Effector memory CD8-positive, alpha-beta T cell (primary cell): ENCODE results near the gene MYOZ2.

Experiments used
- ATAC-seq: fragments of 150-1000 bp; cut with Tn5 transposase; replicated peaks from 2 replicates; pipeline ENCODE4 v1.10.0; 2021; ENCODE audit warnings: mild to moderate bottlenecking, moderate library complexity
- DNase-seq, 3 experiments: peaks; one replicate each; pipeline ENCODE4 v3.0.0; 2021
- H3K27ac Mint-ChIP-seq, 2 donors: one replicate each; pipeline ENCODE4 v1.8.0; 2022; ENCODE audit warnings: mild to moderate bottlenecking in 2 of 2, mixed read lengths in 2 of 2, moderate library complexity in 2 of 2
- H3K27me3 Mint-ChIP-seq, 2 donors: one replicate each; pipeline ENCODE4 v1.8.0; 2022; ENCODE audit warnings: mixed read lengths in 2 of 2
- H3K36me3 Mint-ChIP-seq: one replicate; pipeline ENCODE4 v1.8.0; 2022; ENCODE audit warnings: mild to moderate bottlenecking, moderate library complexity, mixed read lengths; ENCODE audit not compliant: insufficient read depth
- H3K4me1 Mint-ChIP-seq, 2 donors: one replicate each; pipeline ENCODE4 v1.8.0; 2022; ENCODE audit warnings: low read depth in 2 of 2, mixed read lengths in 2 of 2
- H3K4me3 Mint-ChIP-seq, 2 donors: one replicate each; pipeline ENCODE4 v1.8.0; 2022; ENCODE audit warnings: mild to moderate bottlenecking in 2 of 2, mixed read lengths in 2 of 2, moderate library complexity in 2 of 2
- H3K9me3 Mint-ChIP-seq, 2 donors: one replicate each; pipeline ENCODE4 v1.8.0; 2022; ENCODE audit warnings: mixed read lengths in 2 of 2

The MYOZ2 gene

DNA sequence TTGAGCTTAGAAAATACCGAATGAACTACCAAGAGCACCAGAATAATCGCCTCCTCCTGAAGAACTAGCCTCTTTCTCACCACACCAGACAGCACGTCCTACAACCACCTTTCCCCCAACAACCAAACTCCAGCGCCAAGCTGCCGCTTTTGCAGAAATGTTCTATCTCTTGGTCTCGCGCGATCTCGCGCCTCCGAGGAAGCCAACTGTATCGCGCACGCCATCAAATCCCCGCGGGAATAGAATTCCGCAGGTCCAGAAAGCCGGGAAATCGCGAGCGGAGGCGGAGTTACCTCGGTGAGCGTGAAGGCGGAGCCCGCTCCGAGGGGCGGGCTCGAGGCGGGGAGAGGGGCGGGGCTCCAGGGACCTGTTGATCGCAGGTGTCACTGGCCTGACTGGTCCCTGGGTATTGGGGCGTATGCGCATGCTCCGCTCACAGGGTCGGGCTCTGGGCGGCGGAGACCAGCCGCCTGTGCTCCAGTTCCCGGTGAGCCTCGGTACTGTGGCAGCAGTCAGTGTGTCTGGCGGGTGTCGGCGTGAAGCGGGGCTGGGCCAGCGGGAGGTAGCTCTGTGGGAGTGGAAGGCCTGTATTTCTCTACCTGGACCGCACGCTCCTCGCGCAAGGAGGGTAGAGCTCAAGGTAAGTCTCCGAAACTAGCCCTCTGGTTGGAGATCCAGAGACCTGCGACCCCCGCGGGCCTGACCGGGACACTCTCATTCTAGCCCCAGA is 76.8 kb downstream of the MYOZ2 start, which contains the start of gene USP53:
USP53 (plus strand) TSS at position 480 of the 730 bp plus-strand sequence. CDS start 27,047 bp downstream, outside the sequence.
- H3K27me3 Mint-ChIP-seq = no peaks in the 10 kb centered on the region
- H3K4me1 Mint-ChIP-seq = peaks cover 22 to 23% of the 10 kb centered on the region in 2 donors

DNA sequence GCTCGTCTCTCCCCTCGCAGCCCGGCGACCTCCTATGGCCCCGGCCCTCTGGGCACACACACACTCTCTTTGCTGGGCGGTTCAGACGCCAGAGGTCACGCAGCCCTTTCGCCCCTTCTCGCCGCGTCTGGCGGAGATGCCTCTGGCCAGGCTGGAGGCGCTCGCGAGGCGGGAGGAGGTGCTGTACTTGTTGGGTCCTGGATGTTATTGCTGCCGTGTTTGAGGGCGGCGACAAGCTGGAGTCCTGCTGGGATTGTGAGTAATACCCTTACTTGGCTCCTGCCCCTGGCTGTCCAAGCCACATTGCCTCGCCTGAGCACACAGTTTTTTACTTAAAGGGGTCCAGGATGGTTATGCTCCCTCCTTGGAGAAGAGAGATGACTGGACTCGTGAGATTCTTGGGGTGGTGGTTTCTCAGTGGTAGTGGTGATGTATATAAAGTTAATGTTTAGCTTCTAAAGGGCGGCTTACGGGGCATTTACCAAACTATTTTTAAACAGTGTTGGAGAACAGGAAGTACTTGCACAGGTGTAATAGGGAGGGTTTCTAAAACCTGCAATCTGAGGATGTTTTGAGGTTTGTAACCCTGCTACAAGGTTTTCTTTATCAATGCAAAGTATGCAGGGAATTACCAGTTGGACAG is 77.5 kb downstream of the MYOZ2 start:
- peak; percentile 35 for ATAC-seq
- peak overlapping the region; percentile 84 to 96 for H3K27ac Mint-ChIP-seq
- no peaks in the 10 kb centered on the region for H3K9me3 Mint-ChIP-seq
- peaks cover 24% of the 10 kb centered on the region for H3K36me3 Mint-ChIP-seq
- peak overlapping the region; percentile 93 to 99 for H3K4me3 Mint-ChIP-seq
- peaks cover 22 to 23% of the 10 kb centered on the region in 2 donors for H3K4me1 Mint-ChIP-seq
- DNase-seq = peak in 2 of 3 experiments; percentile 27 to 32
- H3K27me3 Mint-ChIP-seq = no peaks in the 10 kb centered on the region

More for the DNA sequence above, 76.8 kb downstream of the MYOZ2 start, which contains the start of gene USP53:
- DNase-seq (peak; percentile 91 to 93 (median 92)), ATAC-seq (peak; percentile 89)
- H3K27ac Mint-ChIP-seq = peak within 1 kb of the TSS; percentile 84 to 96
- peak within 1 kb of the TSS; percentile 93 to 99 for H3K4me3 Mint-ChIP-seq
- H3K9me3 Mint-ChIP-seq = no peaks in the 10 kb centered on the region
- H3K36me3 Mint-ChIP-seq = peaks cover 18% of the 10 kb centered on the region

DNA sequence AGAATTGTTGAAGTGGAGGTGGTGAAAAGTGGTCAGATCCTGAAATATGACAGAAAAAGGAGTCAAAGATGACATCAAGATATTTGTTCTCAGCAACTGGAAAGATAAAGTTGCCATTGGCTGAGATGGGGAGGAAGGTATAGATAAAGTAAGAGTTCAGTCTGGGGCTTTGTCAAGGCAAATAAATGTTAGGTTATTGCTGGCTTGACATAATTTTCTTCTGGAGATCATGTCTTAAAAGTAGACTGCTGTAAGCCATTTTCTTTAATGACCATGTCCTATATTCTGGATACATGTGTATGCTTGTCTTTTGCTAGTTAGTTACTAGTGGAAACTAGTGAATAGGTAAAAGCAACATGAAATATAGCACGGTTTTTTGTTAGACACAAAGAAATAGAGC is 82.5 kb downstream of the MYOZ2 start:
- ATAC-seq (no peak), DNase-seq (no peak)
- H3K9me3 Mint-ChIP-seq = no peaks in the 10 kb centered on the region
- peaks cover 6 to 7% of the 10 kb centered on the region in 2 donors for H3K4me1 Mint-ChIP-seq
- H3K27ac Mint-ChIP-seq = no peak overlapping the region
- H3K36me3 Mint-ChIP-seq = peaks cover 8% of the 10 kb centered on the region
- H3K4me3 Mint-ChIP-seq = no peak overlapping the region
- H3K27me3 Mint-ChIP-seq = no peaks in the 10 kb centered on the region

GRCh38 chr4:119221412-119221811 is 85.8 kb downstream of the MYOZ2 start:
- Mint-ChIP-seq H3K27ac (no peak overlapping the region), H3K4me1 (peaks cover 2 to 4% of the 10 kb centered on the region in 2 donors), H3K9me3 (no peaks in the 10 kb centered on the region), H3K36me3 (peaks cover 14% of the 10 kb centered on the region), H3K27me3 (no peaks in the 10 kb centered on the region), H3K4me3 (no peak overlapping the region)
- ATAC-seq (no peak), DNase-seq (no peak)

DNA sequence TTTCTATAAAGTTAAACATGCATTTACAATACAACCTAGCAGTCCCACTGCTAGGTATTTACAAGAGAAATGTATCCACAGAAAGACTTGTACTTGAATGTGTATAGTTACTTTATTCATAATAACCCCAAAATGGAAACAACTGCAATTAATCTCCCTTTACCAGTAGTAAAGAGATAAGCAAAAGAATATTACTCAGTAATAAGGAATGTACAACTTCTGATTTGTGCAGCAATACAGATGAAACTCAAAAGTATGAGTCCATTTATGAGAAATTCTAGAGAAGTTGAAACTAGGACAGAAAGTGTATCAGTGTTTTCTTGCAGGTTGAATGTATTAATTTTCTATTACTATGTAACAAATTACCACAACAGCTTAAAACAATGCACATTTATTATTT is 92.1 kb downstream of the MYOZ2 start:
- ATAC-seq = no peak
- Mint-ChIP-seq H3K4me3 (no peak overlapping the region), H3K9me3 (no peaks in the 10 kb centered on the region), H3K27ac (no peak overlapping the region), H3K4me1 (peaks cover 0 to 4% of the 10 kb centered on the region in 2 donors), H3K27me3 (no peaks in the 10 kb centered on the region), H3K36me3 (peaks cover 6% of the 10 kb centered on the region)
- DNase-seq = no peak

DNA sequence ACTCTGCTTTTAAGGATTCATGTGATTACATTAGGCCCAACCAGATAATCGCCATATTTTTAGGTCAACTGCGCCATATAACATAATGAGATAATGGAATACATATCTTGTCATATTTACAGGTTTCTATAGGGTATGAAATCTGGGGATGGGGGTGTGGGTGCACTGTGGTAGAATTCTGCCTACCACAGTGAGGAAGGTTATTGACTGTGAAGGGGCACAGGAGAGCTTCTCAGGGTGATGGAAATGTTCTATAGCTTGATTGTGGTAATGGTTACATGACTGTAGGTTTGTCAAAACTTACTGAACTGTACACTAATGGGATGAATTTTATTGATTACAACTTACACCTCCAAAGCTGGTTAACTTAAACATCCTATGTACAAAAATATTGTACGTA is 92.8 kb downstream of the MYOZ2 start:
- peaks cover 5 to 6% of the 10 kb centered on the region in 2 donors for H3K4me1 Mint-ChIP-seq
- no peak overlapping the region for H3K4me3 Mint-ChIP-seq
- peaks cover 6% of the 10 kb centered on the region for H3K36me3 Mint-ChIP-seq
- ATAC-seq (no peak), DNase-seq (no peak)
- H3K27ac Mint-ChIP-seq = no peak overlapping the region
- no peaks in the 10 kb centered on the region for H3K27me3 Mint-ChIP-seq
- no peaks in the 10 kb centered on the region for H3K9me3 Mint-ChIP-seq

GRCh38 chr4:119229908-119230687 is 94.5 kb downstream of the MYOZ2 start:
- Mint-ChIP-seq H3K36me3 (peaks cover 5% of the 10 kb centered on the region), H3K27ac (no peak overlapping the region), H3K4me1 (peaks cover 13 to 14% of the 10 kb centered on the region in 2 donors), H3K9me3 (no peaks in the 10 kb centered on the region), H3K27me3 (no peaks in the 10 kb centered on the region), H3K4me3 (no peak overlapping the region)
- DNase-seq (no peak), ATAC-seq (no peak)

DNA sequence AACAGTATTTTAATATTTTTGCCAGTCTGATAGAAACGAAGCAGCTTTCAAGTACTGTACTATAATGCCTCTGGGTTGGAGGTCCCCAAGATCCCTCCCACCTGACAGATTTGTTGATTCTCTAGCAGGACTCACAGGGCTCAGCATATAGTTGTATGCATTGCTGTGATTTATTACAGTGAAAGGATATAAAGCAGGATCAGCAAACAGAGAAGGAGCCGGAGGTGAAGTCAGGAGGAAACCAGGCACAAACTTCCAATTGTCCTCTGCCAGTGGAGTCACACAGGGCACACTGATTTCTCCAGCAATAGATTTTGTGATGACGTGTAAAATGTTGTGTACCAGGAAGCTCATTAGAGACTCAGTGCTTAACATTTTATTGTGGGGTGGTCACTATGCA is 95.9 kb downstream of the MYOZ2 start:
- Mint-ChIP-seq H3K9me3 (no peaks in the 10 kb centered on the region), H3K27me3 (no peaks in the 10 kb centered on the region), H3K4me1 (peaks cover 13 to 14% of the 10 kb centered on the region in 2 donors), H3K4me3 (no peak overlapping the region), H3K27ac (no peak overlapping the region), H3K36me3 (no peaks in the 10 kb centered on the region)
- ATAC-seq (no peak), DNase-seq (no peak)

- H3K27me3 Mint-ChIP-seq = no peaks in the 10 kb centered on the region
Observed at GRCh38 chr4:119232286-119232685, 96.7 kb downstream of the MYOZ2 start.

GRCh38 chr4:119233191-119233590 is 97.6 kb downstream of the MYOZ2 start:
- ATAC-seq (no peak), DNase-seq (no peak)
- Mint-ChIP-seq H3K9me3 (no peaks in the 10 kb centered on the region), H3K4me1 (peaks cover 18 to 19% of the 10 kb centered on the region in 2 donors), H3K27me3 (no peaks in the 10 kb centered on the region), H3K4me3 (no peak overlapping the region), H3K27ac (no peak overlapping the region), H3K36me3 (no peaks in the 10 kb centered on the region)

More at GRCh38 chr4:119232286-119232685, 96.7 kb downstream of the MYOZ2 start:
- H3K4me1 Mint-ChIP-seq = peaks cover 13 to 14% of the 10 kb centered on the region in 2 donors
- no peaks in the 10 kb centered on the region for H3K9me3 Mint-ChIP-seq
- no peak overlapping the region for H3K27ac Mint-ChIP-seq
- no peak overlapping the region for H3K4me3 Mint-ChIP-seq
- H3K36me3 Mint-ChIP-seq = no peaks in the 10 kb centered on the region
- DNase-seq = no peak
- no peak for ATAC-seq

DNA sequence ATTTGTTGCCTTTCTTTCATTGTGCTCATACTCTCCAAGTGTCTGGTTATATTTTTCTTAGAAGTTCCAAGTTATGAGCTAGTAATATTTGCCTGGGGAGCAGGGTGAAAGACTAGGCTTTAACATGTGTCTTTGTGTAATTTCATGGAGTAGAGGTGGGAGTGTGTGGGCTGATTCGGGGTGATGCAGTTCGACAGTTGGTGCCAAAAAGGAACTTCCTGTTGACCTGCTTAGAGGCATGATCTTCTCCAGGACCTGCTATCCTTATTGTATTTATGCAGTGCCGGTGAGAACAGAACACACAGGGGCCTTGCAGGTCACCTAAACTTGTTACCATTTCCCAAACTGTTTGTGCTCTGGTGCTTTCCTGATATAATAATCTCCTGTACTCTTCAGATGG is 98.1 kb downstream of the MYOZ2 start:
- DNase-seq (no peak), ATAC-seq (peak; percentile 69)
- H3K36me3 Mint-ChIP-seq = no peaks in the 10 kb centered on the region
- peaks cover 20 to 21% of the 10 kb centered on the region in 2 donors for H3K4me1 Mint-ChIP-seq
- no peaks in the 10 kb centered on the region for H3K27me3 Mint-ChIP-seq
- H3K27ac Mint-ChIP-seq = no peak overlapping the region
- H3K9me3 Mint-ChIP-seq = no peaks in the 10 kb centered on the region
- no peak overlapping the region for H3K4me3 Mint-ChIP-seq

DNA sequence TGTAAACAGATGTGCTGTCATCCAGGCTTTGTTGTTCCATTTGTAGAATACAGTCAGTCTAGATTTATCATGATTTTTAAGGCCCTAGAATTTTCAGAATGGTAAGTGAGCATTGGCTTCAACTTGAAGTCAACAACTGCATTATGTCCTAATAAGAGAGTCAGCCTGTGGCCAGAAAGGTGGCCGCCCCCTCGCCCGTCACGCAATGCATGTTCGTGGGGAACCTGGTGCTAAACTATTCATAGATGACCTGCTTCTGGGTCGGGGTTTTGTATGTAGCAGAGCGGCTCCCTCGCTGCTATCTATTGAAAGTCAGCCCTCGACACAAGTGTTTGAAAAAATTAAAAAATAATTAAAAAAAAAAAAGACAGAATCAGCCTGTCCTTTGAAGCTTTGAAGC is 101.6 kb downstream of the MYOZ2 start:
- no peak overlapping the region for H3K27ac Mint-ChIP-seq
- DNase-seq = no peak

More for the DNA sequence above, 101.6 kb downstream of the MYOZ2 start:
- Mint-ChIP-seq H3K27me3 (no peaks in the 10 kb centered on the region), H3K4me3 (no peak overlapping the region), H3K4me1 (peaks cover 17 to 21% of the 10 kb centered on the region in 2 donors), H3K9me3 (no peaks in the 10 kb centered on the region), H3K36me3 (no peaks in the 10 kb centered on the region)
- no peak for ATAC-seq
